Endothelial cell of umbilical vein (primary cell): ENCODE data around the gene FAM83E. TPM values are rescaled to one million over a fixed set of nuclear protein-coding genes. Genes with fewer than 3 reads are reported as not detected.
"Not testable (repeated sequence)": the region's sequence is repeated elsewhere in the genome, so short reads cannot be mapped to it uniquely, and the experiment has no call there.

Source experiments
- BruUV-seq: library from RNA; stranded (reverse); fragments of 400-500 nt; replicated peaks from 2 replicates; lab custom pipeline; 2021; lab: Mats Ljungman, UMichigan
- CTCF ChIA-PET: fragments of 300-600, 350-600 bp; sonication (Branson Sonifier 250); formaldehyde crosslinking; loops from one replicate; lab custom pipeline; 2021; ENCODE audit warnings: antibody characterized with exemption, inconsistent platforms; lab: Charles Lee
- POLR2A ChIA-PET: fragments of 300-600, 350-600 bp; sonication (Branson Sonifier 250); formaldehyde crosslinking; loops from one replicate; lab custom pipeline; 2021; ENCODE audit warnings: antibody characterized with exemption, inconsistent platforms; lab: Charles Lee
- DNase-seq: peaks from one replicate; pipeline ENCODE4 v3.0.0-alpha.2; 2011; ENCODE audit warnings: low read depth, low spot score
- FAIRE-seq: peaks from 2 replicates; lab custom pipeline; 2011; peaks lifted over from hg19 to GRCh38; lab: Jason Lieb, UNC
- H2AFZ ChIP-seq: 2 replicates; pipeline ENCODE4 v1.6.0; 2012; ENCODE audit warnings: low read depth, low read length, control low read depth, inconsistent platforms
- H3K27ac ChIP-seq: 2 replicates; pipeline ENCODE4 v1.5.1; 2011; ENCODE audit warnings: low read depth, mild to moderate bottlenecking, control low read depth, low read length, moderate library complexity; ENCODE audit not compliant: insufficient read depth
- H3K27me3 ChIP-seq, 2 experiments: 2 replicates each; pipeline versions ENCODE4 v1.6.0 to v1.6.1; 2011; ENCODE audit warnings: low read length in 2 of 2, mixed read lengths in 1 of 2; ENCODE audit not compliant: control insufficient read depth in 2 of 2, insufficient read depth in 2 of 2
- H3K36me3 ChIP-seq, 2 experiments: 2 replicates in 1 of 2; 3 replicates in 1 of 2; pipeline ENCODE4 v1.5.1; 2011; ENCODE audit warnings: low read length in 2 of 2, mild to moderate bottlenecking in 1 of 2, moderate library complexity in 1 of 2; ENCODE audit not compliant: control insufficient read depth in 2 of 2, insufficient read depth in 2 of 2; ENCODE audit errors: extremely low read depth in 1 of 2
- H3K4me1 ChIP-seq: 3 replicates; pipeline ENCODE4 v1.5.1; 2011; ENCODE audit warnings: mild to moderate bottlenecking, low read length; ENCODE audit not compliant: control insufficient read depth, insufficient read depth; ENCODE audit errors: extremely low read depth
- H3K4me2 ChIP-seq: 2 replicates; pipeline ENCODE4 v1.6.1; 2011; ENCODE audit warnings: low read length, control low read depth, mixed read lengths; ENCODE audit not compliant: insufficient read depth
- H3K4me3 ChIP-seq, 3 experiments: fragments of 200-600 bp in 1 of 3; sonication (generic), shearing (Covaris generic) in 1 of 3; replicated peaks in 1 of 3; 2 replicates each; pipeline ENCODE4 v1.5.1; 2011 to 2016; ENCODE audit warnings: control low read depth in 3 of 3, low read length in 3 of 3, mild to moderate bottlenecking in 2 of 3, inconsistent platforms in 1 of 3, low read depth in 1 of 3, moderate library complexity in 1 of 3; ENCODE audit not compliant: insufficient read depth in 1 of 3
- H3K79me2 ChIP-seq: 2 replicates; pipeline ENCODE4 v1.6.0; 2012; ENCODE audit warnings: low read length, inconsistent platforms; ENCODE audit not compliant: control insufficient read depth, insufficient read depth
- H3K9ac ChIP-seq: replicated peaks from 2 replicates; pipeline ENCODE3; 2011; ENCODE audit warnings: low read length, control low read depth; ENCODE audit not compliant: insufficient read depth; ENCODE audit errors: extremely low read depth
- H3K9me1 ChIP-seq: replicated peaks from 3 replicates; pipeline ENCODE4 v1.6.0; 2011; ENCODE audit warnings: mild to moderate bottlenecking, low read length; ENCODE audit not compliant: control insufficient read depth, insufficient read depth; ENCODE audit errors: extremely low read depth
- H3K9me3 ChIP-seq: replicated peaks from 2 replicates; pipeline ENCODE4 v1.5.1; 2012; ENCODE audit warnings: low read length, inconsistent platforms; ENCODE audit not compliant: control insufficient read depth, insufficient read depth
- H4K20me1 ChIP-seq: replicated peaks from 2 replicates; pipeline ENCODE3; 2011; ENCODE audit warnings: mild to moderate bottlenecking, low read length; ENCODE audit not compliant: control insufficient read depth, insufficient read depth; ENCODE audit errors: extremely low read depth
- EZH2 ChIP-seq: IDR thresholded peaks from 2 replicates; pipeline ENCODE4 v1.6.1; 2012; ENCODE audit warnings: borderline replicate concordance, low read depth, mild to moderate bottlenecking, moderate library complexity, low read length, inconsistent platforms; ENCODE audit not compliant: severe bottlenecking
- FOS ChIP-seq: IDR thresholded peaks from 2 replicates; pipeline ENCODE4 v1.6.1; 2011; ENCODE audit warnings: mild to moderate bottlenecking, low read length, moderate library complexity, borderline replicate concordance; ENCODE audit not compliant: insufficient read depth
- GATA2 ChIP-seq: IDR thresholded peaks from 2 replicates; pipeline ENCODE4 v1.7.0; 2011; ENCODE audit warnings: low read depth, mild to moderate bottlenecking, moderate library complexity, mixed read lengths, low read length; ENCODE audit not compliant: insufficient read length, insufficient read depth
- MAX ChIP-seq: IDR thresholded peaks from 2 replicates; pipeline ENCODE4 v1.6.1; 2011; ENCODE audit not compliant: insufficient read depth, insufficient read length
- POLR2AphosphoS5 ChIP-seq: IDR thresholded peaks from 2 replicates; pipeline ENCODE4 v1.6.1; 2012; ENCODE audit warnings: low read depth, mild to moderate bottlenecking, control low read depth, low read length, moderate library complexity; ENCODE audit not compliant: insufficient read depth
- dilution Hi-C: fragments of 300-500 bp; cut with MboI; formaldehyde crosslinking; loops from one replicate; pipeline ENCODE4 v1.15.0; 2019; ENCODE audit warnings: low sequenced_read_pairs; ENCODE audit not compliant: extremely low pct_ligation_motif_present
- intact Hi-C: fragments of 100-400 bp; cut with micrococcal nuclease; formaldehyde crosslinking; loops from one replicate; pipeline ENCODE4 v1.10.0; 2022
- polyA plus RNA-seq, 4 experiments: library from polyadenylated mRNA; depleted of rRNA in 3 of 4; stranded (reverse) in 3 of 4; unstranded in 1 of 4; fragments of >200 nt; gene quantifications; 2 replicates each; pipeline versions ENCODE4 v1.2.1 to v1.2.3, GENCODE V29; 2011 to 2012; ENCODE audit warnings: missing spikeins in 1 of 4
- total RNA-seq: library from RNA; stranded (reverse); gene quantifications from 2 replicates; pipeline ENCODE4 v1.2.3, GENCODE V29; 2021

Gene FAM83E
- total and polyA plus RNA-seq, 2 donors (not counting 3 experiments of a cell fraction or from before 2014, with no cell fraction given) = 0.04 to 1.7 TPM

GRCh38 chr19:48582168-48582567 lies 32.7 kb downstream of the FAM83E start:
- Histone ChIP-seq H3K79me2 (no peaks in the 10 kb centered on the region), H3K4me3 (no peak overlapping the region), H2AFZ (no peak overlapping the region), H3K4me2 (no peak overlapping the region), H3K27me3 (no peaks in the 10 kb centered on the region), H3K4me1 (no peaks in the 10 kb centered on the region), H3K9me1 (no peaks in the 10 kb centered on the region), H3K9me3 (no peaks in the 10 kb centered on the region), H3K9ac (no peak overlapping the region), H3K36me3 (no peaks in the 10 kb centered on the region), H3K27ac (no peak overlapping the region), H4K20me1 (no peaks in the 10 kb centered on the region)
- no peak for TF ChIP-seq POLR2AphosphoS5
- TF ChIP-seq EZH2 = no peak
- TF ChIP-seq MAX = no peak
- no peak for TF ChIP-seq FOS
- intact Hi-C loops (no loop called here), dilution Hi-C loops (no loop called here)
- BruUV-seq = no TSS peak
- CTCF ChIA-PET = interaction anchor here (2.5 to 14.1 kb wide), 3 partner anchors 35 to 93 kb away, joined by 7 to 507 read pairs (median 203); no protein-coding TSS in a partner anchor
- FAIRE-seq (no peak), DNase-seq (no peak)
- POLR2A ChIA-PET = no interaction called here

- dilution Hi-C loops (no loop called here), intact Hi-C loops (no loop called here)
- POLR2A ChIA-PET = no interaction called here
- H3K27me3 ChIP-seq = no peaks in the 10 kb centered on the region
- no peaks in the 10 kb centered on the region for H3K9me1 ChIP-seq
- no peaks in the 10 kb centered on the region for H3K9me3 ChIP-seq
- DNase-seq = no peak
- H2AFZ ChIP-seq = no peak overlapping the region
- no peak overlapping the region for H3K4me2 ChIP-seq
- TF ChIP-seq EZH2 (no peak), GATA2 (no peak)
- H3K27ac ChIP-seq = no peak overlapping the region
- no peak overlapping the region for H3K4me3 ChIP-seq
- CTCF ChIA-PET = interaction anchor here (8.2 to 14.1 kb wide), 2 partner anchors 72 to 90 kb away, joined by 203 to 507 read pairs; no protein-coding TSS in a partner anchor
- no peaks in the 10 kb centered on the region for H3K79me2 ChIP-seq
- H3K9ac ChIP-seq = no peak overlapping the region
- no peaks in the 10 kb centered on the region for H3K4me1 ChIP-seq
- no peak for FAIRE-seq
- BruUV-seq = no TSS peak
- H3K36me3 ChIP-seq = no peaks in the 10 kb centered on the region
- H4K20me1 ChIP-seq = no peaks in the 10 kb centered on the region
Observed at GRCh38 chr19:48578891-48579290, 36.0 kb downstream of the FAM83E start.

GRCh38 chr19:48577908-48578307 lies 37.0 kb downstream of the FAM83E start:
- H3K4me3 ChIP-seq, H3K79me2 ChIP-seq, H3K4me2 ChIP-seq, H2AFZ ChIP-seq, H4K20me1 ChIP-seq, H3K9me1 ChIP-seq, BruUV-seq, intact Hi-C loops, POLR2A ChIA-PET, H3K36me3 ChIP-seq, DNase-seq, H3K27ac ChIP-seq, FAIRE-seq, H3K4me1 ChIP-seq, H3K27me3 ChIP-seq, H3K9ac ChIP-seq, H3K9me3 ChIP-seq, dilution Hi-C loops: not testable (repeated sequence)
- CTCF ChIA-PET = interaction anchor here (0.6 to 14.1 kb wide), 3 partner anchors 11 to 88 kb away, joined by 3 to 507 read pairs (median 3); no protein-coding TSS in a partner anchor
